ENCODE results near the gene CFAP161.

The CFAP161 gene

GRCh38 chr15:81161160-81161673 is 27.1 kb downstream of the CFAP161 start:
- DNase-seq (ENCODE audit: low read depth in 2 of 2): no peak
- H3K4me3 ChIP-seq (replicated peaks in 1 of 2; ENCODE audit: low read depth in 2 of 2, low read length in 2 of 2): no peak overlapping the region
- TF ChIP-seq CTCF (IDR thresholded peaks at IDR 0.05; ENCODE audit: low read depth, low read length): no peak

DNA sequence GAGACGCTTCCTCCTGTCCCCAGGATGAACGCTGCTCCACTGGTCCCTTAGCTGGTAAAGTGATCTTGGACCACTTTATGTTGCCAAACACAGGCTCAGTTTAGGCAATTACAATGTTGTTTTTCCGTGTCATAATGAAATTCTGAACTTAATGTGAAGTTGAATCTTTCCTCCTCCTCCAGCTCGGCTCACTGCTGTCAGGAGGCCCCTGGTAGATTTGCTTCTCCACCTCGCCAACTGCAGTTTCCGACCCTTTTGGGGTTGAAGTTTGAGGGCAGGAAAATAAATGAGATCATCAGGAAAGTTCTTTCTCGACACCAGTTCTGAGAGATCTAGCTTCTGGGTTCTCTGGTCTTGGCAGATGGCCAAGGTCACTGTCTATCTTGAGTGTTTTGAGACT is 27.8 kb downstream of the CFAP161 start:
- no peak for DNase-seq (ENCODE audit: low read depth in 2 of 2)
- TF ChIP-seq CTCF (IDR thresholded peaks at IDR 0.05; ENCODE audit: low read depth, low read length): no peak
- no peak overlapping the region for H3K4me3 ChIP-seq (replicated peaks in 1 of 2; ENCODE audit: low read depth in 2 of 2, low read length in 2 of 2)

- H3K4me3 ChIP-seq (replicated peaks in 1 of 2; ENCODE audit: low read depth in 2 of 2, low read length in 2 of 2): no peak overlapping the region
- TF ChIP-seq CTCF (IDR thresholded peaks at IDR 0.05; ENCODE audit: low read depth, low read length): peak; percentile 25
- peak; percentile 77 to 81 for DNase-seq (ENCODE audit: low read depth in 2 of 2)
Measured at GRCh38 chr15:81163961-81164800, 30.1 kb downstream of the CFAP161 start.

DNA sequence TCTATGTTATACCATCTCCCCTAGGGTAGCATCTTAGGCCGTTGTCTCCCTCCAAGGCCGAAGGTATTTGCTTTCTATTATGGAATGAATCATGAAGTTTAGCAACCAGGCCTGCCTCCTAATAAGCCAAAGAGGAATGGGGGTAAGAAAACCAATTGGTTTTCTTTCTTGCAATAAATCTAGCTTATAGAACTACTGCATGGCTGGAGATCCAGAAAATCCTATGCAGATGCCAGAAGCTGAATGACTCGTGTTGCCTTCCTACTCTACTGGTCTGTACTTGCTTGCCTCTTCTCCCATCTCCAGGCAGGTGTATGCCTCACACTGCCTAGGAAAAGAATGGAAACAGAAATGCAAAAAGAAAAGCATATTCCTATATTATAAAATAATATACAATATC is 31.5 kb downstream of the CFAP161 start:
- TF ChIP-seq CTCF (IDR thresholded peaks at IDR 0.05; ENCODE audit: low read depth, low read length): no peak

DNA sequence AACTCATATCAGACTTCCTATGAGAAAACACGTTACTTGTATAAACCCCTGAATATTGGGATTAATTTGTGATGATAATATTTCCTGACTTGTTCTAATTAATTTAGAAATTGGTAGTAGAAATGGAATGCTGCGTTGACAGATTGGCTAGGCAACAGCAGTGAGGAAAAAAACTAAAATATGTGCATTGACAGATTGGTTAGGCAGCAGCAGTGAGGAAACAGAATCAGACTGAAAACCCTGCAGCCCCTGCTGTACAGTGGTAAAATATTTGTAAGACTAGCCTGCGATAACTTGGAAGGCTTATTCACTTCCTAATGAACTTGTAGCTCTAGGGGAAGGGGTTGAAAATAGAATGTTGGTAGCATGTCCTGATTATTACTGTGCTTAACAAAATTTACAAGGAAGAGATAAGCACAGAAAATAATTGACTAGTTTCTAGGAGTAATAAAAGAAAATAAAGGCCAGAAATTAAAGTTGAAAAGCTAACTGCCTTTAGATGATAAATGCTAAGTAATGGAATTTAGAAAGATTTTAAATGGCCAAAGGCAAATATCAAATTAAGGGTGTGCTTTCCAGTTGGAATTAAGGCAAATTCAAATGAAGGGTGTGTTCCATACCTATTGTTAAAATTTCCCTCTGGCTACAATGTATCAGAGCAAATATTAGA is 32.7 kb downstream of the CFAP161 start:
- no peak for DNase-seq (ENCODE audit: low read depth in 2 of 2)
- no peak overlapping the region for H3K4me3 ChIP-seq (replicated peaks in 1 of 2; ENCODE audit: low read depth in 2 of 2, low read length in 2 of 2)
- TF ChIP-seq CTCF (IDR thresholded peaks at IDR 0.05; ENCODE audit: low read depth, low read length): no peak

More for the DNA sequence above, 31.5 kb downstream of the CFAP161 start:
- no peak for DNase-seq (ENCODE audit: low read depth in 2 of 2)
- no peak overlapping the region for H3K4me3 ChIP-seq (replicated peaks in 1 of 2; ENCODE audit: low read depth in 2 of 2, low read length in 2 of 2)

DNA sequence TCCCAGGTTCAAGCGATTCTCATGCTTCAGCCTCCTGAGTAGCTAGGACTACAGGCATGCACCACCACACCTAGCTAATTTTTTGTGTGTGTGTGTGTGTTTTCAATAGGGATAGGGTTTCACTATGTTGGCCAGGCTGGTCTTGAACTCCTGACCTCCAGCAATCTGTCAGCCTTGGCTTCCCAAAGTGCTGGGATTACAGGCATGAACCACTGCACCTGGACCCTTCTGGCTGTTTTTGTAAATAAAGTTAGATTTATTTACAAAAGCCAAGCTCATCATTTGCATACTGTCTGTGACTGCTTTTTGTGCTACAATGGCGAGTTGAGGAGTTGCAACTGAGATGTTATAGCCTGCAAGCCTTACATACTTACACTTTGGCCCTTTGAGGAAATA is 34.1 kb downstream of the CFAP161 start:
- H3K4me3 ChIP-seq (replicated peaks in 1 of 2; ENCODE audit: low read depth in 2 of 2, low read length in 2 of 2): no peak overlapping the region
- no peak for TF ChIP-seq CTCF (IDR thresholded peaks at IDR 0.05; ENCODE audit: low read depth, low read length)
- DNase-seq (ENCODE audit: low read depth in 2 of 2): no peak

All from cardiac fibroblast (primary cell).